Mesothelial cell of epicardium (in vitro differentiated cells): Measurements from ENCODE around the gene NAALADL2. TPM values are rescaled to one million over a fixed set of nuclear protein-coding genes. Genes with fewer than 3 reads are reported as not detected.

Experiments used
- DNase-seq, 2 experiments: peaks; one replicate each; pipeline ENCODE4 v3.0.0; 2021; ENCODE audit warnings: low spot score in 2 of 2; ENCODE audit not compliant: unreplicated experiment in 2 of 2
- H3K27ac Mint-ChIP-seq: 2 replicates; pipeline ENCODE4 v1.8.0; 2021; ENCODE audit warnings: mixed read lengths
- H3K27me3 Mint-ChIP-seq: 2 replicates; pipeline ENCODE4 v1.8.0; 2021; ENCODE audit warnings: low read depth, mixed read lengths
- H3K36me3 Mint-ChIP-seq: 2 replicates; pipeline ENCODE4 v1.8.0; 2021; ENCODE audit warnings: mixed read lengths
- H3K4me1 Mint-ChIP-seq: 2 replicates; pipeline ENCODE4 v1.8.0; 2021; ENCODE audit warnings: mixed read lengths
- H3K4me3 Mint-ChIP-seq: 2 replicates; pipeline ENCODE4 v1.8.0; 2021; ENCODE audit warnings: mild to moderate bottlenecking, moderate library complexity, mixed read lengths
- H3K9me3 Mint-ChIP-seq: 2 replicates; pipeline ENCODE4 v1.8.0; 2021; ENCODE audit warnings: mixed read lengths
- total RNA-seq: library from RNA; stranded (reverse); gene quantifications from 3 replicates; pipeline ENCODE4 v1.2.1, GENCODE V29; 2021
- TF ChIP-seq, protein P1 (sequence below): fragments of 200-600 bp; sonication (generic); IDR thresholded peaks from one replicate; pipeline ENCODE4 v1.5.0; 2021; ENCODE audit warnings: antibody characterized with exemption; ENCODE audit not compliant: unreplicated experiment

Gene NAALADL2
- total RNA-seq, 1 donor from 2014 or later = 27.9 TPM

DNA sequence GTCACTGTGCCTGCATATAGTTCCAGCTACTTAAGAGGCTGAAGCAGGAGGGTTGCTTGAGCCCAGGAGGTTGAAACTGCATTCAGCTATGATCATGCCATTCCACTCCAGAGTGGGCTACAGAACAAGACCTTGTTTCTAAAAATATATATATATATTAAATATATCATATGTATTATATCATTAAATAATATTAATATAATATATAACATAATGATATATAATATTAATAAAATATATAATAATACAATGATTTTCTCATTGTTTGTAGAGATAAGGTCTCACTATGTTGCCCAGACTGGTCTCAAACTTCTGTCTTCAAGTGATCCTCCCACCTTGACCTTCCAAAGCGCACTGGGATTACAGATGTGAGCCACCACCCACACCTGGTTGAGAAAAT, 101.8 kb downstream of the NAALADL2 start:
- Mint-ChIP-seq H3K4me1 (peaks cover 29% of the 10 kb centered on the region), H3K27ac (no peak overlapping the region), H3K9me3 (no peaks in the 10 kb centered on the region), H3K36me3 (no peaks in the 10 kb centered on the region), H3K4me3 (no peak overlapping the region), H3K27me3 (no peaks in the 10 kb centered on the region)
- TF ChIP-seq, protein P1, sequence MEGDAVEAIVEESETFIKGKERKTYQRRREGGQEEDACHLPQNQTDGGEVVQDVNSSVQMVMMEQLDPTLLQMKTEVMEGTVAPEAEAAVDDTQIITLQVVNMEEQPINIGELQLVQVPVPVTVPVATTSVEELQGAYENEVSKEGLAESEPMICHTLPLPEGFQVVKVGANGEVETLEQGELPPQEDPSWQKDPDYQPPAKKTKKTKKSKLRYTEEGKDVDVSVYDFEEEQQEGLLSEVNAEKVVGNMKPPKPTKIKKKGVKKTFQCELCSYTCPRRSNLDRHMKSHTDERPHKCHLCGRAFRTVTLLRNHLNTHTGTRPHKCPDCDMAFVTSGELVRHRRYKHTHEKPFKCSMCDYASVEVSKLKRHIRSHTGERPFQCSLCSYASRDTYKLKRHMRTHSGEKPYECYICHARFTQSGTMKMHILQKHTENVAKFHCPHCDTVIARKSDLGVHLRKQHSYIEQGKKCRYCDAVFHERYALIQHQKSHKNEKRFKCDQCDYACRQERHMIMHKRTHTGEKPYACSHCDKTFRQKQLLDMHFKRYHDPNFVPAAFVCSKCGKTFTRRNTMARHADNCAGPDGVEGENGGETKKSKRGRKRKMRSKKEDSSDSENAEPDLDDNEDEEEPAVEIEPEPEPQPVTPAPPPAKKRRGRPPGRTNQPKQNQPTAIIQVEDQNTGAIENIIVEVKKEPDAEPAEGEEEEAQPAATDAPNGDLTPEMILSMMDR = no peak
- DNase-seq = no peak

DNA sequence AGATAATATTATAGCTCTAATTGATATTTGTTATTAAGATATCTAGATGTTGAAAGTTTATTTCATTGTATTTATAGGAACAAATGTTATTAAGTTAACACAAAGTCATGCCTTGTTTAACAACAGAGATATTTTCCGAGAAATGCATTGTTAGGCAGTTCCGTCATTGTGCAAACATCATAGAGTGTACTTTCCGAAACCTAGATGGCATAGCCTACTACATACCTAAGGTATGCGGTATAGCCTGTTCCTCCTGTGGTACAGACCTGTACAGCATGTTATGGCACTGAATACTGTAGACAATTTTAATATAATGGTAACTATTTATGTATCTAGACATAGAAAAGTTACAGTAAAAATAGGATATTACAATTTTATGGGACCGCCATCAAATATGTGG, 114.3 kb downstream of the NAALADL2 start:
- DNase-seq = no peak
- TF ChIP-seq, protein P1 = no peak
- Mint-ChIP-seq H3K4me3 (no peak overlapping the region), H3K36me3 (peaks cover 4% of the 10 kb centered on the region), H3K9me3 (peaks cover 15% of the 10 kb centered on the region), H3K4me1 (no peaks in the 10 kb centered on the region), H3K27ac (no peak overlapping the region), H3K27me3 (no peaks in the 10 kb centered on the region)

- H3K9me3 Mint-ChIP-seq = peaks cover 18% of the 10 kb centered on the region
- no peak for DNase-seq
These were observed 127.6 kb downstream of the NAALADL2 start for GRCh38 chr3:174986685-174987084.

GRCh38 chr3:175001091-175001490, 142.0 kb downstream of the NAALADL2 start:
- DNase-seq = no peak
- Mint-ChIP-seq H3K27me3 (no peaks in the 10 kb centered on the region), H3K4me1 (peaks cover 2% of the 10 kb centered on the region), H3K27ac (no peak overlapping the region), H3K9me3 (peaks cover 5% of the 10 kb centered on the region), H3K4me3 (no peak overlapping the region), H3K36me3 (no peaks in the 10 kb centered on the region)
- TF ChIP-seq, protein P1 = no peak

More at GRCh38 chr3:174986685-174987084, 127.6 kb downstream of the NAALADL2 start:
- TF ChIP-seq, protein P1 = no peak
- Mint-ChIP-seq H3K36me3 (no peaks in the 10 kb centered on the region), H3K4me1 (no peaks in the 10 kb centered on the region), H3K4me3 (no peak overlapping the region), H3K27ac (no peak overlapping the region), H3K27me3 (no peaks in the 10 kb centered on the region)

DNA sequence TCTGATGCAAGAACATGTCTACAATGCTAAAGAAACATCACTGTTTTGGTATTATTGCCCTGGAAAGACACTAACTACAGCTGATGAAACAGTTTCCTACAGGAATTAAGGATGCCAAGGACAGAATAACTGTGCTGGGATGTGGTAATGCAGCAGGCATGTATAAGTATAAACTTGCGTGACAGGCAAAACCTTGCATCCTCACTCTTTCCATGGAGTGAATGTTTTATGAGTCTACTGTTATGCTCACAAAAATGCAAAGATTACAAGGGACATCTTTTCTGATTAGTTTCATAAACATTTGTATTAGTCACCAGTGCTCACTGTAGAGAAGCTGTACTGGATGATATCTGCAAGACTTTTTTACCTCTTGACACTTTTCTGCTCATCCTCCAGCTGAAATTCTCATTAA, 143.6 kb downstream of the NAALADL2 start:
- Mint-ChIP-seq H3K27ac (no peak overlapping the region), H3K4me1 (peaks cover 6% of the 10 kb centered on the region), H3K36me3 (no peaks in the 10 kb centered on the region), H3K4me3 (no peak overlapping the region), H3K9me3 (no peaks in the 10 kb centered on the region), H3K27me3 (no peaks in the 10 kb centered on the region)
- TF ChIP-seq, protein P1 = no peak
- DNase-seq = no peak

- peaks cover 6% of the 10 kb centered on the region for H3K4me1 Mint-ChIP-seq
- no peak for DNase-seq
- no peak overlapping the region for H3K27ac Mint-ChIP-seq
- H3K27me3 Mint-ChIP-seq = no peaks in the 10 kb centered on the region
- H3K4me3 Mint-ChIP-seq = no peak overlapping the region
- H3K36me3 Mint-ChIP-seq = no peaks in the 10 kb centered on the region
- H3K9me3 Mint-ChIP-seq = no peaks in the 10 kb centered on the region
- TF ChIP-seq, protein P1 = no peak
These were observed 144.5 kb downstream of the NAALADL2 start for GRCh38 chr3:175003590-175003989.
